NCI-H2227 (cell line): ENCODE measurements around the gene CDK5.

Experiments
- DNase-seq: peaks from one replicate; lab custom pipeline; 2025; ENCODE audit not compliant: unreplicated experiment; lab: John Stamatoyannopoulos, UW

Gene CDK5

DNA sequence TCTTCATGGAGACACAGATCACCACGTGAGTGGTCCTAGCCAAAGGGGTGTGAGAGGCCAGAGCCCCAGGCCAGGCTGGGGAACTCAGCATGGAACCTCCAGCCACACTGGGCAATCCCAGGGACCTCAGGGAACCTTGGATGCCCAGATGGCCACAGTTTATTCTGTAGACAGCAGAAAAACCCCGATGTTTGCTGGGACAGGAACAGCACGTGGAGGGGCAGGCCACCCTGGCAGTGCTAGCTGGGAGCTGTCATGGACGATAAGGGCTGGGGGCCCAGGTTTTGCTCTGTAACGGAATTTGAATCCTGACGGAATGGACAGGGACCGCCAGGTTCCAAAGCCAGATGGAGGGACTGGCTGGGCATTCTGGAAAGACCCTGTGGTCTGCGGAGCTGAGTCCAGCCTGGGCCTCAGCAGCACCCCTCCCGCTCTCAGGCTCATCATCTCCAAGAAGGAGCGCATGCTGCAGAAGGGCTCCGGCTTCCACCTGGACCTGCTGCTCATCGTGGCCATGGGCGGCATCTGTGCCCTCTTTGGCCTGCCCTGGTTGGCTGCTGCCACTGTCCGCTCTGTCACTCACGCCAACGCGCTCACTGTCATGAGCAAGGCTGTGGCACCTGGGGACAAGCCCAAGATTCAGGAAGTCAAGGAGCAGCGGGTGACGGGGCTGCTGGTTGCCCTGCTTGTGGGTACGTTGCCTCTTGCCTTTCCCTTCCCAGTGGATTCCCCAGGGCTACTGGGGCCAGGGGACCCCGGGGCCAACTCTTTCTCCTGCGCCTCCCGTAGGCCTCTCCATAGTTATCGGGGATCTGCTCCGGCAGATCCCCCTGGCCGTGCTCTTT, 17.3 kb upstream of the CDK5 start:
- no peak for DNase-seq

DNA sequence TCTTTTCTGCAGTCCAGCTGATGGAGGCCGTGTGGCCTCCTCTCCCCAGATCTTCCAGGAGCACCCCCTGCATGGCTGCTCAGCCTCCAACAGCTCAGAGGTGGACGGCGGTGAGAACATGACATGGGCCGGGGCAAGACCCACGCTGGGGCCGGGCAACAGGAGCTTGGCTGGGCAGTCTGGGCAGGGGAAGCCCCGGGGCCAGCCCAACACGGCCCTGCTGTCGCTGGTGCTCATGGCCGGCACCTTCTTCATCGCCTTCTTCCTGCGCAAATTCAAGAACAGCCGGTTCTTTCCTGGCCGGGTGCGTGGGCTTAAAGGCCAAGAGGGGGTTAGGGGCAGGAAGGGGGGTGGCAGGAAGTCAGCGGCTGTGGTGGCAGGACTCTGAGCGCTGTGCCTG, 16.3 kb upstream of the CDK5 start:
- no peak for DNase-seq

DNA sequence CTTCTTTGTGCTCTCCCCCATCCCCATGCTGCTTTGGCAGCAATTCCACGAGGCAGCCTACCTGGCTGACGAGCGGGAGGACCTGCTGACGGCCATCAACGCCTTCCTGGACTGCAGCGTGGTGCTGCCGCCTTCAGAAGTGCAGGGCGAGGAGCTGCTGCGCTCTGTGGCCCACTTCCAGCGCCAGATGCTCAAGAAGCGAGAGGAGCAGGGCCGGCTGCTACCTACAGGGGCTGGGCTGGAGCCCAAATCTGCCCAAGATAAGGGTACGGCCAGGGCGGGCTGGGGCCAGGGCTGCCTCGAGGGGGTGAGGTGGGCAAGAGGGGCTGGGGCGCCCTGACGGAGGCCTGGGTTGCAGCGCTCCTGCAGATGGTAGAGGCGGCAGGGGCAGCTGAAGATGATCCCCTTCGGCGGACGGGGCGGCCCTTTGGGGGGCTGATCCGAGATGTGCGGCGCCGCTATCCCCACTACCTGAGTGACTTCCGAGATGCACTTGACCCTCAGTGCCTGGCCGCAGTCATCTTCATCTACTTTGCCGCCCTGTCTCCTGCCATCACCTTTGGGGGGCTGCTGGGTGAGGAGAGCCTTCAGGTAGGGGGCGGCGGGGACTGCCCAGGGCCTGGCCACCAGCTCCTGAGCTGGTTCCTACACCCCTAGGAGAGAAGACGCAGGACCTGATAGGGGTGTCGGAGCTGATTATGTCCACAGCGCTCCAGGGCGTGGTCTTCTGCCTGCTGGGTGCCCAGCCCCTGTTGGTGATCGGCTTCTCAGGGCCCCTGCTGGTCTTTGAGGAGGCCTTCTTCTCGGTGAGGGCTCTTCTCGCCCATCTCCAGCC, 13.6 kb upstream of the CDK5 start:
- no peak for DNase-seq

DNA sequence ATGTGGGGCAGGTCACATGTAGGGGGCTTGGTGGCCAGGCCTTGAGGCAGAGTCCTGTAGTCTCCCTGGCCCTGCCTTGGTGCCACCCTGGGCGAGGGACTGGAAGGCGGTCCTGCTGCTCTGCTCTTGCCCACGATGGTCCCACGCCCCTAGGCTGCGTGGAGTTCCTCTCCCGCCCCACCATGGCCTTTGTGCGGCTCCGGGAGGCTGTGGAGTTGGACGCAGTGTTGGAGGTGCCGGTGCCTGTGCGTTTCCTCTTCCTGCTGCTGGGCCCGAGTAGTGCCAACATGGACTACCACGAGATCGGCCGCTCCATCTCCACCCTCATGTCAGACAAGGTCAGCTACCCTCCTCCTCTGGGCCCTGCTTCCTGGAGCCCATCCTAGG, 12.9 kb upstream of the CDK5 start:
- DNase-seq, result no peak

DNA sequence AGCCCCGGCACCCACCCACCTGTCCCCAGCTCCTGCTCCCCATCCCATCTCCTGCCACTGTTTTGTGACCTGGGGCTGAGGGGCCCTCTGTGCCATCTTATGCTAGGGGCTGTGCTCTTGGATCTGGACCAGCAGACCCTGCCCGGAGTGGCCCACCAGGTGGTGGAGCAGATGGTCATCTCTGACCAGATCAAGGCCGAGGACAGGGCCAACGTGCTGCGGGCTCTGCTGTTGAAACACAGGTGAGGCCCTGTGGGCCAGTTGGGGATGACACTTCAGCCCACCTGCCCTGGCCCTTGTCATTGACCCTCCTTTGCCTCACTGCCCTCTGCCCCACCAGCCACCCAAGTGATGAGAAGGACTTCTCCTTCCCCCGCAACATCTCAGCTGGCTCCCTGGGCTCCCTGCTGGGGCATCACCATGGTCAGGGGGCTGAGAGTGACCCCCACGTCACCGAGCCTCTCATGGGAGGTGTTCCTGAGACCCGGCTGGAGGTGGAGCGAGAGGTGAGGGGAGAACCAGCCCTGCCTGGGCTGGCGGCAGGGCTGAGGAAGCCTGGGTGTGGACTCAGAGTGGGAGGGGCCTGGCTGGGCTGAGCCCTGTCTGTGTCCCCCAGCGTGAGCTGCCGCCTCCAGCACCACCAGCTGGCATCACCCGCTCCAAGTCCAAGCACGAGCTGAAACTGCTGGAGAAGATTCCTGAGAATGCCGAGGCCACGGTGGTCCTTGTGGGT, 12.3 kb upstream of the CDK5 start:
- no peak for DNase-seq

DNA sequence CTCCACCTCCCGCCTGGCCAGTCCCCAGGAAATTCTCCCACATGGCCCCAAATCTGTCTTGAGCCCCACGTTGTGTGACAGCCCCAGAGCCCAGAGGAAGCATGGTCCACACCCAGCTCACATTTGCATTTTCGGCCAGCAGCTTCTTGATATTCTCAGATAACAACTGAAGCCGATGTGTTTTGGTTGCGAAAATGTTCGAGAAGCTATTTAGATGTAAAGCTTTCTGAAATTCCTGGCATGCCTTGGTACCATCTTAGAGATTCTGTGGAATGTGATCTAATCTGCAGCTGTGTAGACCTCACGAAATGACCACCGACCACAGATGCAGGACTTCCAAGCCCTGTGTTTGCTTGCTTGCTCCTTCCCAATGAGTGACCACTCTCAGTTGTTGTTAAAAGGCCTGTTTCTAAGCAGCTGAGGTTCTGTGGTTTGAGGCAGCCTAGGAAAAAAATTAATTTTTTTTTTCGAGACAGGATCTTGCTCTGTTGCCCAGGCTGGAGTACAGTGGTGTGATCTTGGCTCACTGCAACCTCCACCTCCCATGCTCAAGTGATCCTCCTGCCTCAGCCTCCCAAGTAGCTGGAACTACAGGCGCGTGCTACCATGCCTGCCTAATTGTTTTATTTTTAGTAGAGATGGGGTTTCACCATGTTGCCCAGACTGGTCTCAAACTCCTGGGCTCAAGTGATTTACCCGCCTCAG, 10.5 kb upstream of the CDK5 start:
- DNase-seq, result no peak

DNA sequence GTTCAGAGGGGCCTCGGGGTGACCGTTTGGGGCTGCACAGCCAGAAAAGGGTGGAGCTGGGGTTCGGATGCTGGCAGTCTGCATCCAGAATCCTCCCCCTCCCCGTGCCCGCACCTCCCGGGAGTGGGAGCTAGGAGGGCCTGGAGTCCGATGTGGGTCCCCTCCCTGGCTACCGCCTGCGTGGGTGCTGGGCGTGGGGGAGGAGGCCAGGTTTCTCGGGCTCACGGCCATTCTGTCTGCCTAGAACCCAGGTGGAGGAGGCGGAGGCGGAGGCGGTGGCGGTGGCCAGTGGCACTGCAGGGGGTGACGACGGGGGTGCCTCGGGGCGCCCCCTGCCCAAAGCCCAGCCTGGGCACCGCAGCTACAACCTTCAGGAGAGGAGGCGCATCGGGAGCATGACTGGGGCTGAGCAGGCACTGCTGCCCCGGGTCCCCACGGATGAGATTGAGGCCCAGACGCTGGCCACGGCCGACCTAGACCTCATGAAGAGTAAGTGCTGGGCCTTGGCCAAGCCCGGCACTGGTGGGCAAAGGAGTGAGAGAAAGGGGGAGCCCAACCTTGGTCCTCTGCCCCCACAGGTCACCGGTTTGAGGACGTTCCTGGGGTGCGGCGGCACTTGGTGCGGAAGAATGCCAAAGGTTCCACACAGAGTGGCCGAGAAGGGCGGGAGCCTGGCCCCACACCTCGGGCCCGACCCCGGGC, 8.7 kb upstream of the CDK5 start:
- no peak for DNase-seq

DNA sequence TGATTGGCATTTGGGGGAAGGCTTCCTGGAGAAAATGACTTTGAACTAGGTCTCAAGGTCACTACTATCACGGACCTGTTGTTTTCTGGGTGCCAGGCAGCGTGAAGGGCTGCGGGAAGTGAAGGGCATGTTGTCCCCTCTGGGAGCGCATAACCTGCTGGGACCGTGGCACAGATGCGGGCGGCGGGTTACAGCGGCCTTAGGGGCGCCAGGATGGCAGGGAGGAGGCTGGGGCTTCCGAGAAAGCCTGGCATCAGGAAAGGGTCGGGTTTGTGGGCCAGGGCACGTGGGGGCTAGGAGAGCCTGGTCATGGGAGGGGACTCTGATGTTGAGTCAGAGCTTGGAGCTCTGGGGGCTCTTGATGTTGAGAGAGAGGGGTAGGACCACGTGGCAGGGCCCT, 7.8 kb upstream of the CDK5 start:
- no peak for DNase-seq

DNA sequence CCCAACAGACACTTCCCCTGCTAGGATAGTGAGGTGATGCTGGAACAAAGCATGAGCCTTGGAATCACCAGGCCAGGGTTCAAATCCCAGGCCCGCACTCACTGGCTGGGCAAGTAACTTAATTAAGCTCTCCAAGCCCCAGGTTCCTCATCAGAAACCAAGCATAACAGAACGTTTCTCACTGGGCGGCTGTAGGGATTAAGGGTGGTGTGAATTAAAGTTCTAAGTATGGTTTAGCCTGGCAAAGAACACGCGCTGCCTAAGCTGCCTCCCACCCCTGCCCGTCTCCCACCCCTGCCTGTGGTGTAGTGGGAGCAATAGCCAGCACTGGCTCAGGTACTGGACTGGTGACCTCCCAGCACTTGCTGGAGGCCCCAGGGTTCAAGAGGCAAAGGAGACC, 7.3 kb upstream of the CDK5 start:
- no peak for DNase-seq

DNA sequence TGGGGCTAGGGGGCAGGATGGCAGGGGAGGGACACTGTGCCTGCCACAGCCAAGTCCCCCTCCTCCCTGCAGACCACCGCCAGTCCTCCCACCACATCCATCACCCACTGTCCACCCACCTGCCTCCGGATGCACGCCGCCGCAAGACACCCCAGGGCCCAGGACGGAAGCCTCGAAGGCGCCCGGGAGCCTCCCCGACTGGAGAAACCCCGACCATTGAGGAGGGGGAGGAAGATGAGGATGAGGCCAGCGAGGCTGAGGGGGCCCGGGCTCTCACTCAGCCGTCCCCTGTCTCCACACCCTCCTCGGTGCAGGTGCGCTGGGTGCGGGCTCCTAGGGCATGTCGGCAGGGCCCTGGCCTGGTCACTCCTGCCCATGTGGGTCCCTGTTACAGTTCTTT, 6.8 kb upstream of the CDK5 start:
- DNase-seq, result no peak

DNA sequence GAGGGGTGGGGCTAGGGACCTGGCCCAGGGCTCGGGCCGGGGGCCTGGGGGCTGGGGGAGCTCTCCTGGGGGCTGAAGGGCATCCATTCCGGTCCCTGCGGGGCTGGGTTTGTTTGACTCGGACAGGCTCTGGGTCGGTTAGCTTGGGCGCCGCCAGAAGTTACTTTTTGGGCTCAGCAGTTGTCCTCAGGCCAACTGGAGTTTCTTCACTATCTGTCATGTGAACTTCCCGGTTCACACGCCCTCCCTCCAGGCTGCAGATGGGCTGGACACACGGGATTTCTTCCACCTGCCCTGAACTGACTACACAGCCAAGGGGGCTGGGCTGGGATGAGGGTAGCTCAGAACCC, 5.5 kb upstream of the CDK5 start:
- no peak for DNase-seq

DNA sequence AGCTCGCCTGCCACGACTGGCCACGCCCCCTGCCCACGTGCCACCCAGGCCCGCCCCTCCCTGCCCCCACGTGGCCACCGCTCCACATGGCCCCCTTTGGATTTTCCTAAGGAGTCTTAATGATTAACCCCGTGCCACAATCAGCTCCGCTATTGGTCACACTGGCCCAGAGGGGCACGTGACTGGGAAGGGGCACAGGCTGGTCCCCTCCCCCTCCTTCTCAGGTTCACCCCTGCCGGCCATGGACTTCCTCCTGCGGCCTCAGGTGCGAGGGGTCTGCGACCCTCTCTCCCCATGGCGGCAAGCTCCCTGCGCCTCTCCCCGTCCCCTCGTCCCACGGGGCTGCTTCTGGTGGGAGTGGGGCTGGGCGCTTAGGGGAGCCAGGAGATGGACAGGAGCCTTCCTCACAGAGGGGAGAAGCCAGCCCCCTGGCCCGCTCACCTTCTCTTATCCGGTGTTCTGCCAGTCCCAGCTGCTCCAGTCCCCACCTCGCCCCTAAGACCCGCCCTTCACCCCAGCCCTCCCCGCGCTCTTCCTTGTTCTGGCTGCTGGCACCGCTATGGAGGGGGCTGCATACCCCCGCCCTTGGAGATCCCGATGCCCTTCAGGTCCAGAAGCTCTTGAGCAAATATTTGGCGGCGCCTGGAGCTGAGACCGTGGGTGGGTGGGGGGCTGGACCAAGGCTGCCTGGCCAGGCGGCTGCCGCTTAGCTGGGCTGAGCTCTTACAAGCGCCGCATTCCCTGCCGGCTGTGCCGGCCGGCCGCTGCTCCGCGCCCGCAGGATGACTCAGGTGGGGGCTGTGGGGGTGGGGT, 4.9 kb upstream of the CDK5 start:
- peak; percentile 75 for DNase-seq

DNA sequence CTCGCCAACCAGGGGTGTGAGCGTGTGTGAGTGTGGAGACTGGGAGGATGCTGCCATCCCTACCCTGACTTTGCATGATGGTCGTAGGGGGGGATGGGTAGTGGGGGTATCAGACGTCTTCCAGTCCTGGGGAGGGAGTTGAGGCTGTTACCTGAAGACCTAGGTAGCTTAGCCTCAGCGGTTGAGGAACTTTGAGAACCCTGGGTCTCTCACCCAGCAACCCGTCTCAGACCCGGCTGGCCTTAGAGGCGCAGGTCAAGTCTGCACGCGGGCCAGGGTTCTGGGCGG, 4.4 kb upstream of the CDK5 start:
- DNase-seq, result no peak

DNA sequence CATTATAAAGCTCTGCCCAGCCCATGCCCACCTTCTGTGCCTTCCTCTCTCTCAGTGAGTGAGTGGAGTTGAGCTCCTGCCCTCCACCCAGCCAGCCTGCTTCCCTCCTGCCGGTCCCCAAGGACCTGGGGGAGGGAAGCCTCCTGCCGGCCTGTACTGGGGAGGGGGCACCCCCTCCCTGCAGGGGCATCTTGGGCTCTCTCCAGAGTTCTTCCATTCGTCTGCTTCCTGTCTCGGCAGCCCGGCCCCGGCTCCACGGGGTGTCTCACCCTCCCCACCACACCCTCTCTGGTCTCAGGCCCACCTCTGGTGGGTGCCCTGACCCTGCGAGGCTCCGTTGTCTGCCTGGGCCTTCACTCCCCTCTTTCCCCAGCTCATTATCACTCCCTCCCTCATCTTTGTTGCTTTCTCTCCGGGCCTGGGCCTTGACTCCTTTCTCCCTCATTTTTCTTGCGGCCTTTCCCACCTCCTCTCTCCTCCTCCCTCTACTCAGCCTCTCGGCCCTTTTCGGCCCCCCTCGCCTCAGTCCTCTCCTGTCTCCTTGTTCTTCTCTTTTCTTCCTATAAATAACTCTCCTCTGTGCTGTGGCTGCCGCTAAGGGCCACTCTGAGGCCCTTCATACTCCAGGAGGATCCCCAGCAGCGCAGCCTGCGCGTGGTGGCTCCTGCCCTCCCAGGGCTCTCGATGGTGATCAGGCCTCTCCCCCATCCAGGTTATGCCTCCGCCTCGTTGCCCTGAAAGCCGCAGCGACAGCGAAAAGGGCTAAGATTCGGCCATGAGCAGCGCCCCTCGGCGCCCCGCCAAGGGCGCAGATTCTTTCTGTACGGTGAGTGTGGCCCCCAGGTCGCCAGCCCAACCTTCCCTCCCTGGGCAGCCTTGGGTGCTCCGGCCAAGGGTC, 3.8 kb upstream of the CDK5 start:
- no peak for DNase-seq

DNA sequence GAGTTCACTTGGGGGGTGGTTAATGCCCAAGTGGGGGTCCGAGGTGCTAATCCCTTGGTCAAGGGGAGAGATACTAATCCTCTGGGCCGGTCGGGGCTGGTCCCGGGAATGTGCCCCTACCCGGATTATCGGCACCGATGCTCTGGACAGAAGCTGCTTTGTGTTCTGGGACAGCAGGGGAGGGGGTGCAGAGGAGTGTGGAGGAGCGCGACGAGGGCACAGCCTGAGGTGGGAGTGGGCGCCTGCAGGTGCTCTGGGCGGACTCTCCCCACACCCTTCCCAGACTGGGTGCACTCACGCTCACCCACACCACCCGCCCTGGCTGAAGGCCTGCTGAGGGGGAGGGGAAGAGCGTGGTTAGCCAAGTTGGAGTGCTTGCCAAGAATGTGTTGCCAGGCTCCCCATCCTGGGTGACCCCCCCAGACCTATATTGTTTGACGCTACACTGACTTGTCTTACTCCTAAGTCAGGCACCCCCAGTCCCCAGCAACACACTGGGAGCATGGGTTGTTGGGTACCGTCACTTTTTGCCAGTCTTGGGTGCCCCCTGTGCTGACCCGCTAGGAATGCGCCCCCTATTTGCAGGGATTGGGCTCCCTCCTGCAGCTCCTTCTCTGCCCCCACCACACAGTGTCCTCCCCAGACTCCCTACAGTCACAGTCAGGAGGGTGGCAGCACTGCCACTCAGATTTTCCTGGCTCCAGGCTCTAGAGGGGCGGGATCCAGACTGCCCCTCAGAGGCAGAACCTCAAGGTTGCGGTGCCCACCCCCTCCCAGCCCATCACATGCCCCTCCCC, 2.9 kb upstream of the CDK5 start:
- DNase-seq, result peak; percentile 37

DNA sequence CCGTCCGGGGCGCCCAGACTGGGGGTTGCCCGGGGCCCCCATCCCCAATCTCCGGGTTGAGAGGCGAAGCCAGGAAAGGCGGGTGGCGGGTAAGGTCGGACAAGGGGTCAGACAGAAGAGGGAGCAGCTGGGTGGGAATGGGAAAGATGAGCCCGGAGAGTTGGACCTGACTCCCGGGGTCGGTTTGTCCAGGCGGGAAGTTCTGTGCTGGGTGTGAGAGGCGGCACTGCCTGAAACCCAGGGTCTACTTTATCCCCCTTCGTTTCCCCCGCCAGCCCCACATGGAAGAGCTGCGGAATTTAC, 2.4 kb upstream of the CDK5 start:
- no peak for DNase-seq

DNA sequence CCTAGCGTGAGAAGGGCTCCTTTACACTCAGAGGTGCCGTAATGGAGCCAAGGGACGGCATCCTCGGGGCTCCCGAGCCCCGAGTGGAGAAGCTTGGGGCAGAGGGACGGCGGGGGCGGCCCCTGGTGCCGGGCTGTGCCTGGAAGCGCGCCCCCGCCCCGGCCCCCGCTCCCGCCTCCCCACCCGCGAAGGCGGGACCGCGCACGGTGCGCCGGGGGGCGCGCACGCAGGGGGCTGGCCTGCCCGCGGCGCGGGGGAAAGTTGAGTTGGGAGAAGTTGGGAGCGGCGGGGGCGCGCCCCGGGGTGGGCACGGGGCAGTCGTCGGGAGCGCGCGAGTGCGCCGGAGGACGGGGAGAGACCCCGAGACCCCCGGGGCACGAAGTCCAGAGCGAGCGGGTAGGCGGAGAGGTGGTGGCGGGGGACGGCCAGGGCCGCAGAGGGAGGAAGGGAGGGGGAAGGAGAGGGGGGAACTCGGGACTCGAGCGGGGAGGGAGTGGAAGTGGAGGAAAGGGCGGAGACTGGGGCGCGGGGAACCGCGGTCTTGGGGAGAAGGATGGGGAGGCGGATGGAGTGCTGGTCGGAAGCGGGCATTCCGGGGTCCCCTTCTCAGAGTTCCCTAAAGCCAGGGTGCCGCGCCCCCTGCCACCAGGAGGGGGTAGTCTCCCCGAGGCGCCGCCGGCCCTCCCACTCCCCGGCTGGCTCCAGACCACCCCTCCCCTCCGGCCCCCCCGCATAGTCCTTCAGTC, 1.8 kb upstream of the CDK5 start, which contains the start of gene SLC4A2:
Gene SLC4A2 (plus strand): TSS at position 223 of the 746 bp plus-strand sequence. CDS start 2,399 bp downstream, outside the sequence.
- peak; percentile 89 for DNase-seq
